Measurements from ENCODE around the gene FAM120A. TPM values are rescaled to one million over a fixed set of nuclear protein-coding genes. Genes with fewer than 3 reads are reported as not detected.

Gene FAM120A
- total RNA-seq, 1 experiment from 2014 or later: 43.2 TPM

DNA sequence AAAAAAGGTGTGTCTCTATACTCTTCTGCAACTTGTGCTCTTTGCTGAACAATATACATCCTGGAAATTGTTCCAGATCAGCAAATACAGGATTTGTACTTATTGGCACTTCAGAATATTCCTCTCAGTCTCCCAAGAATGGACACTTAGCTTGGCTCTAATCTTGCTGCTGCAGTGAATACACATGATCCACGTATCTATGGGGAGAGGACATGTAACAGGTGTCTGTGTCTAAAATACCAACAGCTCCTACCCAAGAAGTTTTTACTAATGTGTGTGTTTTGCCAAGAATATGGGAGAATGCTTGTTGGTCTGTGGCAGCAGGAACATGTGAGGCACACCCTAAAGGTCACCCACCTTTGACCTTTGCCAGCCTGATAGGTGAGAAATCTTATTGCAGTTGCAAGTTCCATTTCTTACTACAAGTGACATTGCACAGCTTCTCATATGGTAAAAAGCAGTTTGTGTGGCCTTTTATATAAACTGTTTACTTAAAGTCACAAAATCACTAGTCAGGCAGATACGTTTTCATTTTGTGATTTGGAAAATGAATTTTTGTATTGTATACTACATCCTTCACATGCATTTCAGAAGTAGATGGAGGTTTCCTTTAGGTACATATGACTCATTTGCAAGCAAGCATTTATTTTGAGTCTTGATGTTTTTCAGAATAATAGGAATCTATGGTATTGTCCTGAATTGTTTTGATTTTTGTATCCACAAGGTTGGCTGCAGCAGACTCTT lies 160.7 kb downstream of the FAM120A start:
- DNase-seq: no peak
- H3K27ac Mint-ChIP-seq (ENCODE audit: unreplicated experiment): no peak overlapping the region
- no peaks in the 10 kb centered on the region for H3K9me3 ChIP-seq
- no peaks in the 10 kb centered on the region for H3K4me1 ChIP-seq
- intact Hi-C loops (cut with micrococcal nuclease; ENCODE audit: unreplicated experiment): no loop called here
- no TSS peak for BruUV-seq (replicated peaks)
- ChIA-PET POLR2A (no interaction called here), CTCF (no interaction called here)
- TF ChIP-seq, protein P1, sequence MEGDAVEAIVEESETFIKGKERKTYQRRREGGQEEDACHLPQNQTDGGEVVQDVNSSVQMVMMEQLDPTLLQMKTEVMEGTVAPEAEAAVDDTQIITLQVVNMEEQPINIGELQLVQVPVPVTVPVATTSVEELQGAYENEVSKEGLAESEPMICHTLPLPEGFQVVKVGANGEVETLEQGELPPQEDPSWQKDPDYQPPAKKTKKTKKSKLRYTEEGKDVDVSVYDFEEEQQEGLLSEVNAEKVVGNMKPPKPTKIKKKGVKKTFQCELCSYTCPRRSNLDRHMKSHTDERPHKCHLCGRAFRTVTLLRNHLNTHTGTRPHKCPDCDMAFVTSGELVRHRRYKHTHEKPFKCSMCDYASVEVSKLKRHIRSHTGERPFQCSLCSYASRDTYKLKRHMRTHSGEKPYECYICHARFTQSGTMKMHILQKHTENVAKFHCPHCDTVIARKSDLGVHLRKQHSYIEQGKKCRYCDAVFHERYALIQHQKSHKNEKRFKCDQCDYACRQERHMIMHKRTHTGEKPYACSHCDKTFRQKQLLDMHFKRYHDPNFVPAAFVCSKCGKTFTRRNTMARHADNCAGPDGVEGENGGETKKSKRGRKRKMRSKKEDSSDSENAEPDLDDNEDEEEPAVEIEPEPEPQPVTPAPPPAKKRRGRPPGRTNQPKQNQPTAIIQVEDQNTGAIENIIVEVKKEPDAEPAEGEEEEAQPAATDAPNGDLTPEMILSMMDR (IDR thresholded peaks at IDR 0.05; ENCODE audit: insufficient read depth in 1 of 2, low read depth in 1 of 2, low read length in 1 of 2, severe bottlenecking in 1 of 2, unreplicated experiment in 1 of 2): no peak
- H3K36me3 ChIP-seq (ENCODE audit: control insufficient read depth, insufficient read depth, low read length): no peaks in the 10 kb centered on the region
- no peaks in the 10 kb centered on the region for H3K27me3 Mint-ChIP-seq (ENCODE audit: insufficient read depth, unreplicated experiment)
- no peak overlapping the region for H3K4me3 Mint-ChIP-seq (ENCODE audit: unreplicated experiment)
- peaks cover 6% of the 10 kb centered on the region for H3K36me3 Mint-ChIP-seq (ENCODE audit: insufficient read depth, unreplicated experiment)
- no peaks in the 10 kb centered on the region for H3K4me1 Mint-ChIP-seq (ENCODE audit: low read depth, unreplicated experiment)
- H3K4me3 ChIP-seq (ENCODE audit: low read depth, low read length): no peak overlapping the region
- H3K27me3 ChIP-seq (replicated peaks; ENCODE audit: control insufficient read depth, insufficient read depth, low read length): no peaks in the 10 kb centered on the region
- peaks cover 20% of the 10 kb centered on the region for H3K9me3 Mint-ChIP-seq (ENCODE audit: unreplicated experiment)

DNA sequence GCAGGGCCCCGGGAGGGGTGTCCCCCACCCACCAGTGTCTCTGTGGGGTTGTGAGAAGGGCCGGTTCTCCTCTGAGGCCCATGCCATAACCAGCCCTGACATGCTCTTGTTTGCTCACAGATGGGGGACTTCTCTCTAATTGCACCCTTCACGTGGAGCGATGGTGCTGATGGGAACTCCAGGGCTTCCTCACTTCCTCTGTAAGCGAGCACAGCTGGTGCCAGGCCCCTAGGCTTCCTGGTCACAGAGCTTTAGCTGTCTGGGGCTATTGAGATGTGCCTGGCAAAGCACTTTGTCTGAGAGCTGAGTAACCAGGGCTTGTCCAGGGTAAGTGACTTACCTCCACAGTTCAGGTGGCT lies 161.3 kb downstream of the FAM120A start:
- POLR2A ChIA-PET: no interaction called here
- TF ChIP-seq, protein P1 (IDR thresholded peaks at IDR 0.05; ENCODE audit: insufficient read depth in 1 of 2, low read depth in 1 of 2, low read length in 1 of 2, severe bottlenecking in 1 of 2, unreplicated experiment in 1 of 2): no peak
- no peak overlapping the region for H3K27ac Mint-ChIP-seq (ENCODE audit: unreplicated experiment)
- peaks cover 14% of the 10 kb centered on the region for H3K9me3 Mint-ChIP-seq (ENCODE audit: unreplicated experiment)
- H3K4me1 Mint-ChIP-seq (ENCODE audit: low read depth, unreplicated experiment): no peaks in the 10 kb centered on the region
- Histone ChIP-seq H3K36me3 (ENCODE audit: control insufficient read depth, insufficient read depth, low read length) (no peaks in the 10 kb centered on the region), H3K4me1 (no peaks in the 10 kb centered on the region), H3K4me3 (ENCODE audit: low read depth, low read length) (no peak overlapping the region), H3K27me3 (replicated peaks; ENCODE audit: control insufficient read depth, insufficient read depth, low read length) (no peaks in the 10 kb centered on the region), H3K9me3 (no peaks in the 10 kb centered on the region)
- no peak for DNase-seq
- no peak overlapping the region for H3K4me3 Mint-ChIP-seq (ENCODE audit: unreplicated experiment)
- H3K27me3 Mint-ChIP-seq (ENCODE audit: insufficient read depth, unreplicated experiment): no peaks in the 10 kb centered on the region
- CTCF ChIA-PET: no interaction called here
- BruUV-seq (replicated peaks): no TSS peak
- peaks cover 3% of the 10 kb centered on the region for H3K36me3 Mint-ChIP-seq (ENCODE audit: insufficient read depth, unreplicated experiment)
- intact Hi-C loops (cut with micrococcal nuclease; ENCODE audit: unreplicated experiment): no loop called here

DNA sequence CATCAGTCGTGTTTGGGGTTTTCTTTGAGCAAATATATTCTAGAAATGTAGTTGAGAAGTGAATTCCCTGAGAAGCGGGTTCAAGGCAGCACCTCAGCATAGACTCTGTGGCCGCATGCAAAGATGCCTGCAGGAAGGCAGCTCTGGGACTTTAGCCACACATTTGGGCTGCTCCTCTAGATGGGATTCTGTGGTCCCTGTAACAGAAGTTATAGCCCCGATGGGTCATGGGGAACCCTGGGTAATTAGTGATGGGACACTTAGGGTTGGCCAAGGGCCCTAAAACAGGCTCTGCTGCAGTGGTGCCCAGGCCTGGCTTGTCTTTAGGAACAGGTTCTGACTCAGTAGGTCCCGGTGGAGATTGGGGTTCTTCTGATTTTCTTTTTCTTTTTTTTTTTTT lies 161.7 kb downstream of the FAM120A start:
- Histone ChIP-seq H3K9me3 (no peaks in the 10 kb centered on the region), H3K27me3 (replicated peaks; ENCODE audit: control insufficient read depth, insufficient read depth, low read length) (no peaks in the 10 kb centered on the region), H3K4me1 (no peaks in the 10 kb centered on the region), H3K36me3 (ENCODE audit: control insufficient read depth, insufficient read depth, low read length) (no peaks in the 10 kb centered on the region), H3K4me3 (ENCODE audit: low read depth, low read length) (no peak overlapping the region)
- Mint-ChIP-seq H3K9me3 (ENCODE audit: unreplicated experiment) (peaks cover 10% of the 10 kb centered on the region), H3K36me3 (ENCODE audit: insufficient read depth, unreplicated experiment) (no peaks in the 10 kb centered on the region), H3K27me3 (ENCODE audit: insufficient read depth, unreplicated experiment) (no peaks in the 10 kb centered on the region), H3K4me1 (ENCODE audit: low read depth, unreplicated experiment) (no peaks in the 10 kb centered on the region), H3K4me3 (ENCODE audit: unreplicated experiment) (no peak overlapping the region), H3K27ac (ENCODE audit: unreplicated experiment) (no peak overlapping the region)
- no TSS peak for BruUV-seq (replicated peaks)
- intact Hi-C loops (cut with micrococcal nuclease; ENCODE audit: unreplicated experiment): no loop called here
- TF ChIP-seq, protein P1 (IDR thresholded peaks at IDR 0.05; ENCODE audit: insufficient read depth in 1 of 2, low read depth in 1 of 2, low read length in 1 of 2, severe bottlenecking in 1 of 2, unreplicated experiment in 1 of 2): no peak
- POLR2A ChIA-PET: interaction anchor here (0.7 kb wide), 1 partner anchor 31 kb away, joined by 7 read pairs; no protein-coding TSS in a partner anchor
- CTCF ChIA-PET: no interaction called here
- no peak for DNase-seq
